Astrocyte of the cerebellum (primary cell): ENCODE data around the gene PLXNB2.

Experiments used
- DNase-seq: peaks from one replicate; pipeline ENCODE4 v3.0.0-alpha.2; 2011; ENCODE audit warnings: low read depth
- H3K4me3 ChIP-seq: 2 replicates; pipeline ENCODE4 v1.5.1; 2011; ENCODE audit warnings: mild to moderate bottlenecking, low read depth, low read length, moderate library complexity
- CTCF ChIP-seq: IDR thresholded peaks from 2 replicates; pipeline ENCODE4 v1.5.1; 2012; ENCODE audit warnings: low read length, low read depth, moderate library complexity, mild to moderate bottlenecking; ENCODE audit errors: missing control alignments
- in situ Hi-C: cut with HindIII; loops from 2 replicates; pipeline ENCODE4 v1.10.0; 2017; ENCODE audit warnings: low sequenced_read_pairs

The PLXNB2 gene

GRCh38 chr22:50244420-50245213 lies 62.8 kb downstream of the PLXNB2 start, which contains the start of gene TUBGCP6:
Gene TUBGCP6 (minus strand): TSS chr22:50245023. CDS start chr22:50244459, 564 bp downstream.
- peak; percentile 76 for DNase-seq
- peak; percentile 24 for TF ChIP-seq CTCF
- peak within 1 kb of the TSS; percentile 98 for H3K4me3 ChIP-seq
- in situ Hi-C loops, result no loop called here

- H3K4me3 ChIP-seq, result peak overlapping the region; percentile 98
- no peak for TF ChIP-seq CTCF
- in situ Hi-C loops, result no loop called here
- no peak for DNase-seq
These were observed 63.6 kb downstream of the PLXNB2 start for GRCh38 chr22:50243685-50244419.

- TF ChIP-seq CTCF, result no peak
- in situ Hi-C loops, result no loop called here
- DNase-seq, result no peak
- peak overlapping the region; percentile 98 for H3K4me3 ChIP-seq
These were observed 65.0 kb downstream of the PLXNB2 start for GRCh38 chr22:50242406-50242949.

GRCh38 chr22:50238755-50239154 lies 68.7 kb downstream of the PLXNB2 start:
- no peak for DNase-seq
- no peak for TF ChIP-seq CTCF
- no peak overlapping the region for H3K4me3 ChIP-seq
- in situ Hi-C loops, result no loop called here

- in situ Hi-C loops, result no loop called here
These were observed 70.6 kb downstream of the PLXNB2 start for GRCh38 chr22:50236731-50237409.

More at GRCh38 chr22:50236731-50237409, 70.6 kb downstream of the PLXNB2 start:
- H3K4me3 ChIP-seq, result no peak overlapping the region
- TF ChIP-seq CTCF, result peak; percentile 57
- no peak for DNase-seq
